Measurements from ENCODE around the gene PSORS1C1. TPM values are rescaled to one million over a fixed set of nuclear protein-coding genes. Genes with fewer than 3 reads are reported as not detected.
A peak's percentile ranks its signal among the peaks of the same experiment; 100 is the strongest.
"Not testable (repeated sequence)": the region's sequence is repeated elsewhere in the genome, so short reads cannot be mapped to it uniquely, and the experiment has no call there.

PSORS1C1 gene
- polyA plus RNA-seq, 3 donors: 0.23 to 0.34 (median 0.30) TPM

GRCh38 chr6:31145386-31145785, 30.8 kb downstream of the PSORS1C1 start:
- DNase-seq (ENCODE audit: extremely low read depth in 1 of 11, low read depth in 9 of 11, low spot score in 4 of 11): no peak

- DNase-seq (ENCODE audit: extremely low read depth in 1 of 11, low read depth in 9 of 11, low spot score in 4 of 11): no peak
Measured at GRCh38 chr6:31149827-31150447, 35.3 kb downstream of the PSORS1C1 start.

GRCh38 chr6:31152781-31153180, 38.2 kb downstream of the PSORS1C1 start:
- peak in 1 of 11 donors; percentile 43 for DNase-seq (ENCODE audit: extremely low read depth in 1 of 11, low read depth in 9 of 11, low spot score in 4 of 11)

- DNase-seq (ENCODE audit: extremely low read depth in 1 of 11, low read depth in 9 of 11, low spot score in 4 of 11): no peak
Measured at GRCh38 chr6:31154436-31154835, 39.8 kb downstream of the PSORS1C1 start.

- DNase-seq (ENCODE audit: extremely low read depth in 1 of 11, low read depth in 9 of 11, low spot score in 4 of 11): no peak
Measured at GRCh38 chr6:31156641-31157040, 42.0 kb downstream of the PSORS1C1 start.

- no peak for DNase-seq (ENCODE audit: extremely low read depth in 1 of 11, low read depth in 9 of 11, low spot score in 4 of 11)
Measured at GRCh38 chr6:31157513-31158139, 43.0 kb downstream of the PSORS1C1 start, which contains the start of gene CCHCR1. Gene CCHCR1 (minus strand): TSS chr6:31157802. CDS start chr6:31157600, 202 bp downstream.

- DNase-seq (ENCODE audit: extremely low read depth in 1 of 11, low read depth in 9 of 11, low spot score in 4 of 11): peak; percentile 97 to 100 (median 99)
Measured at GRCh38 chr6:31158140-31158862, 43.7 kb downstream of the PSORS1C1 start, which contains the start of gene TCF19. Gene TCF19 (plus strand): TSS chr6:31158589. CDS start chr6:31159470, 881 bp downstream.

- no peak for DNase-seq (ENCODE audit: extremely low read depth in 1 of 11, low read depth in 9 of 11, low spot score in 4 of 11)
Measured at GRCh38 chr6:31158863-31159855, 44.6 kb downstream of the PSORS1C1 start.

GRCh38 chr6:31161216-31162126, 46.9 kb downstream of the PSORS1C1 start:
- DNase-seq (ENCODE audit: extremely low read depth in 1 of 11, low read depth in 9 of 11, low spot score in 4 of 11): no peak

GRCh38 chr6:31162463-31163165, 48.0 kb downstream of the PSORS1C1 start:
- no peak for DNase-seq (ENCODE audit: extremely low read depth in 1 of 11, low read depth in 9 of 11, low spot score in 4 of 11)

- no peak for DNase-seq (ENCODE audit: extremely low read depth in 1 of 11, low read depth in 9 of 11, low spot score in 4 of 11)
Measured at GRCh38 chr6:31163922-31164321, 49.3 kb downstream of the PSORS1C1 start.

- not testable (repeated sequence) for DNase-seq (ENCODE audit: extremely low read depth in 1 of 11, low read depth in 9 of 11, low spot score in 4 of 11)
Measured at GRCh38 chr6:31164475-31165063, 50.0 kb downstream of the PSORS1C1 start.

GRCh38 chr6:31165064-31165832, 50.6 kb downstream of the PSORS1C1 start:
- DNase-seq (ENCODE audit: extremely low read depth in 1 of 11, low read depth in 9 of 11, low spot score in 4 of 11): not testable (repeated sequence)

GRCh38 chr6:31165986-31166385, 51.4 kb downstream of the PSORS1C1 start:
- DNase-seq (ENCODE audit: extremely low read depth in 1 of 11, low read depth in 9 of 11, low spot score in 4 of 11): no peak

GRCh38 chr6:31168606-31169005, 54.0 kb downstream of the PSORS1C1 start:
- no peak for DNase-seq (ENCODE audit: extremely low read depth in 1 of 11, low read depth in 9 of 11, low spot score in 4 of 11)

Data from renal cortex interstitium (tissue), 11 donors.